ENCODE data around the gene AIM2.
"Not testable (repeated sequence)": the region's sequence is repeated elsewhere in the genome, so short reads cannot be mapped to it uniquely, and the experiment has no call there.

GRCh38 chr1:159026841-159027240 is 49.7 kb downstream of the AIM2 start:
- TF ChIP-seq CTCF, POLR2A (IDR thresholded peaks at IDR 0.05): not testable (repeated sequence)

Data from right lobe of liver (tissue), 4 donors.